ENCODE results near the gene SLC25A39.
"Not testable (repeated sequence)": the region's sequence is repeated elsewhere in the genome, so short reads cannot be mapped to it uniquely, and the experiment has no call there.

GRCh38 chr17:44369414-44370023 is 44.9 kb upstream of the SLC25A39 start:
- TF ChIP-seq CTCF, POLR2A (IDR thresholded peaks at IDR 0.05): not testable (repeated sequence)

Measured in heart left ventricle (tissue), 13 donors.